HL-60 (cell line): ENCODE data around the gene DPP6.

ENCODE experiments used
- CTCF ChIP-seq: IDR thresholded peaks from one replicate; pipeline ENCODE4 v1.5.1; 2011; ENCODE audit warnings: low read length, control low read depth, inconsistent platforms; ENCODE audit not compliant: insufficient read depth
- GABPA ChIP-seq: IDR thresholded peaks from 2 replicates; pipeline ENCODE4 v1.6.1; 2012; ENCODE audit warnings: low read depth
- POLR2AphosphoS5 ChIP-seq: IDR thresholded peaks from 2 replicates; pipeline ENCODE4 v1.6.1; 2012; ENCODE audit warnings: low read depth
- REST ChIP-seq: IDR thresholded peaks from 2 replicates; pipeline ENCODE4 v1.6.1; 2012; ENCODE audit warnings: low read depth; ENCODE audit not compliant: insufficient replicate concordance
- SPI1 ChIP-seq: IDR thresholded peaks from 2 replicates; pipeline ENCODE4 v1.6.1; 2012; ENCODE audit warnings: low read depth, mild to moderate bottlenecking, borderline replicate concordance

- no peak for TF ChIP-seq CTCF
- no peak for TF ChIP-seq SPI1
- TF ChIP-seq REST, result no peak
- no peak for TF ChIP-seq GABPA
- TF ChIP-seq POLR2AphosphoS5, result no peak
These were observed 765.2 kb downstream of the DPP6 start for GRCh38 chr7:154817224-154817896.
